ENCODE data around the gene HOXA5. TPM values are rescaled to one million over a fixed set of nuclear protein-coding genes. Genes with fewer than 3 reads are reported as not detected.

Gene HOXA5
- total RNA-seq, 1 experiment from 2014 or later: 6.7 TPM

GRCh38 chr7:27176524-27176845 lies 33.0 kb upstream of the HOXA5 start:
- Histone ChIP-seq H3K9ac (ENCODE audit: low read length) (no peak overlapping the region), H3K79me2 (ENCODE audit: insufficient read depth, low read length) (peaks cover 34% of the 10 kb centered on the region), H3K27ac (ENCODE audit: low read depth, low read length) (no peak overlapping the region), H2AFZ (ENCODE audit: low read depth, low read length, poor library complexity, severe bottlenecking) (no peak overlapping the region), H3K36me3 (ENCODE audit: control insufficient read depth in 1 of 2, insufficient read depth in 2 of 2, low read length in 2 of 2) (no peaks in the 10 kb centered on the region), H3K4me1 (ENCODE audit: control insufficient read depth in 1 of 2, insufficient read depth in 2 of 2, low read length in 2 of 2) (peaks cover 33 to 53% of the 10 kb centered on the region in 2 experiments), H3K4me2 (ENCODE audit: low read length) (no peak overlapping the region), H3K9me3 (ENCODE audit: control insufficient read depth in 1 of 2, insufficient read depth in 1 of 2, low read depth in 1 of 2, low read length in 2 of 2) (no peaks in the 10 kb centered on the region), H3K27me3 (ENCODE audit: insufficient read depth, low read length) (no peaks in the 10 kb centered on the region), H3K9me2 (ENCODE audit: insufficient read depth) (no peaks in the 10 kb centered on the region), H4K20me1 (ENCODE audit: insufficient read depth) (no peaks in the 10 kb centered on the region), H3K4me3 (replicated peaks in 1 of 2; ENCODE audit: low read depth in 1 of 2, low read length in 2 of 2) (no peak overlapping the region)
- no peak for TF ChIP-seq POLR2AphosphoS5 (IDR thresholded peaks at IDR 0.05; ENCODE audit: low read depth, low read length)
- no peak for TF ChIP-seq SP1 (IDR thresholded peaks at IDR 0.05; ENCODE audit: low read depth)
- TF ChIP-seq ATF3 (IDR thresholded peaks at IDR 0.05): no peak
- no peak for TF ChIP-seq POLR2A (IDR thresholded peaks at IDR 0.05; ENCODE audit: borderline replicate concordance, extremely low read depth, insufficient read depth, insufficient read length)
- no peak for TF ChIP-seq EZH2phosphoT487 (IDR thresholded peaks at IDR 0.05; ENCODE audit: borderline replicate concordance)
- TF ChIP-seq RAD21 (IDR thresholded peaks at IDR 0.05; ENCODE audit: low read depth): no peak
- no peak for TF ChIP-seq CEBPB (IDR thresholded peaks at IDR 0.05; ENCODE audit: low read depth)
- TF ChIP-seq, protein P1, sequence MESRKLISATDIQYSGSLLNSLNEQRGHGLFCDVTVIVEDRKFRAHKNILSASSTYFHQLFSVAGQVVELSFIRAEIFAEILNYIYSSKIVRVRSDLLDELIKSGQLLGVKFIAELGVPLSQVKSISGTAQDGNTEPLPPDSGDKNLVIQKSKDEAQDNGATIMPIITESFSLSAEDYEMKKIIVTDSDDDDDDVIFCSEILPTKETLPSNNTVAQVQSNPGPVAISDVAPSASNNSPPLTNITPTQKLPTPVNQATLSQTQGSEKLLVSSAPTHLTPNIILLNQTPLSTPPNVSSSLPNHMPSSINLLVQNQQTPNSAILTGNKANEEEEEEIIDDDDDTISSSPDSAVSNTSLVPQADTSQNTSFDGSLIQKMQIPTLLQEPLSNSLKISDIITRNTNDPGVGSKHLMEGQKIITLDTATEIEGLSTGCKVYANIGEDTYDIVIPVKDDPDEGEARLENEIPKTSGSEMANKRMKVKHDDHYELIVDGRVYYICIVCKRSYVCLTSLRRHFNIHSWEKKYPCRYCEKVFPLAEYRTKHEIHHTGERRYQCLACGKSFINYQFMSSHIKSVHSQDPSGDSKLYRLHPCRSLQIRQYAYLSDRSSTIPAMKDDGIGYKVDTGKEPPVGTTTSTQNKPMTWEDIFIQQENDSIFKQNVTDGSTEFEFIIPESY (IDR thresholded peaks at IDR 0.05; ENCODE audit: extremely low read depth, insufficient replicate concordance, low read length): no peak
- no peak for TF ChIP-seq ZNF274 (IDR thresholded peaks at IDR 0.05; ENCODE audit: low read depth, low read length)
- TF ChIP-seq SRF (IDR thresholded peaks at IDR 0.05; ENCODE audit: low read depth): no peak
- TF ChIP-seq EGR1 (IDR thresholded peaks at IDR 0.05; ENCODE audit: low read depth): no peak
- no peak for TF ChIP-seq TCF7L2 (IDR thresholded peaks at IDR 0.05; ENCODE audit: borderline replicate concordance, extremely low read depth, insufficient read depth, insufficient read length)
- no peak for TF ChIP-seq CBX3 (IDR thresholded peaks at IDR 0.05; ENCODE audit: low read depth)
- no peak for TF ChIP-seq YY1 (IDR thresholded peaks at IDR 0.05; ENCODE audit: extremely low read depth, insufficient replicate concordance, low read depth, low read length)
- TF ChIP-seq SIN3A (IDR thresholded peaks at IDR 0.05; ENCODE audit: low read depth): no peak
- no TSS peak for BruUV-seq (replicated peaks)
- DNase-seq (ENCODE audit: low read depth, low spot score): no peak
- ChIA-PET CTCF (no interaction called here), RAD21 (ENCODE audit: low non-redundant PET in 1 of 2, low total read pairs in 2 of 2, uncharacterized antibody in 2 of 2, unreplicated experiment in 2 of 2) (no interaction called here), POLR2A (interaction anchor here (1.2 kb wide), 1 partner anchor 10 kb away, joined by 4 read pairs; no protein-coding TSS in a partner anchor)
- ATAC-seq: no peak
- intact Hi-C loops (cut with micrococcal nuclease): no loop called here
